Adipose tissue (tissue), 3 donors: ENCODE results near the gene SNRNP35. TPM values are rescaled to one million over a fixed set of nuclear protein-coding genes. Genes with fewer than 3 reads are reported as not detected.
A peak's percentile ranks its signal among the peaks of the same experiment; 100 is the strongest.
"Not testable (repeated sequence)": the region's sequence is repeated elsewhere in the genome, so short reads cannot be mapped to it uniquely, and the experiment has no call there.

ENCODE experiments used
- H3K27ac ChIP-seq: one replicate; pipeline ENCODE4 v1.5.1; 2013; ENCODE audit warnings: low read depth, low read length
- WGBS, 3 donors: extraction: QIAGEN DNeasy Blood & Tissue Kit; methylation state at CpG; one replicate each; pipeline ENCODE4 v1.1.7; 2013; 5-methylcytosine and 5-hydroxymethylcytosine counted together
- polyA plus RNA-seq, 3 donors: library from polyadenylated mRNA; stranded (reverse); fragments of 200-250 nt; gene quantifications; one replicate each; pipeline ENCODE4 v1.2.3, GENCODE V29; 2013
- donor health status: healthy with polysubstance abuse.
- donor health status: Bipolar disorder and iron deficiency.
- donor health status: healthy.

Gene SNRNP35, protein sequence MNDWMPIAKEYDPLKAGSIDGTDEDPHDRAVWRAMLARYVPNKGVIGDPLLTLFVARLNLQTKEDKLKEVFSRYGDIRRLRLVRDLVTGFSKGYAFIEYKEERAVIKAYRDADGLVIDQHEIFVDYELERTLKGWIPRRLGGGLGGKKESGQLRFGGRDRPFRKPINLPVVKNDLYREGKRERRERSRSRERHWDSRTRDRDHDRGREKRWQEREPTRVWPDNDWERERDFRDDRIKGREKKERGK
- 10 to 100 TPM; 10.5 to 23.8 (median 21.7) TPM for polyA plus RNA-seq

- H3K27ac ChIP-seq: peak within 1 kb of the TSS; percentile 92
- WGBS, 3 donors: 0 to 1% (median 0%) methylated on average over 48 of the region's 48 CpGs
Measured at GRCh38 chr12:123457980-123458779, at the start of gene SNRNP35. Gene SNRNP35, plus strand, starts transcription at chr12:123458139. Its CDS starts 7,402 bp downstream, at chr12:123465541.

- H3K27ac ChIP-seq: not testable (repeated sequence)
- WGBS, 3 donors: 94 to 97% (median 95%) methylated on average over 6 to 7 of the region's 7 CpGs
Measured at GRCh38 chr12:123408619-123409018, 49.3 kb upstream of the SNRNP35 start.

GRCh38 chr12:123409284-123410040 is 48.5 kb upstream of the SNRNP35 start:
- 90 to 92% (median 91%) methylated on average over 11 of the region's 11 CpGs for WGBS, 3 donors

DNA sequence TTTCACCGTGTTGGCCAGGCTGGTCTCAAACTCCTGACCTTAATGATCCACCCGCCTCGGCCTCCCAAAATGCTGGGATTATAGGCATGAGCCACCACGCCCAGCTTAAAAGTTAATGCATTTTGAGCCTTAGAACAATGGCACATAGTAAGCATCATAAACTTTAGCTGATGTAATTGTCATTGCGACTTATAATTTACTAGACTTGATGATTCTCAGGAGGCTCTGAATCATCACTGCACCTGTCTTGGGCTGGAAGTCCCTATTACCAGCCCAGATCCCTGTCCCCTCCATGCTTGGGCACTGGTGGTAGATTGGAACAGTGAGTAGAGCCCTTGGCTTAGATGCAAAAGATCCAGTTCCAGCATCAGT is 47.9 kb upstream of the SNRNP35 start:
- H3K27ac ChIP-seq: no peak overlapping the region
- 88 to 93% (median 91%) methylated on average over 5 of the region's 5 CpGs for WGBS, 3 donors

More at GRCh38 chr12:123409284-123410040, 48.5 kb upstream of the SNRNP35 start:
- not testable (repeated sequence) for H3K27ac ChIP-seq

- no peak overlapping the region for H3K27ac ChIP-seq
- whole genome bisulfite sequencing, 3 donors: 94 to 98% (median 95%) methylated on average over 1 to 2 of the region's 2 CpGs
Measured at GRCh38 chr12:123421314-123421713, 36.6 kb upstream of the SNRNP35 start.

GRCh38 chr12:123427036-123427769 is 30.7 kb upstream of the SNRNP35 start:
- 92 to 94% (median 93%) methylated on average over 8 of the region's 8 CpGs for whole genome bisulfite sequencing, 3 donors
- no peak overlapping the region for H3K27ac ChIP-seq

DNA sequence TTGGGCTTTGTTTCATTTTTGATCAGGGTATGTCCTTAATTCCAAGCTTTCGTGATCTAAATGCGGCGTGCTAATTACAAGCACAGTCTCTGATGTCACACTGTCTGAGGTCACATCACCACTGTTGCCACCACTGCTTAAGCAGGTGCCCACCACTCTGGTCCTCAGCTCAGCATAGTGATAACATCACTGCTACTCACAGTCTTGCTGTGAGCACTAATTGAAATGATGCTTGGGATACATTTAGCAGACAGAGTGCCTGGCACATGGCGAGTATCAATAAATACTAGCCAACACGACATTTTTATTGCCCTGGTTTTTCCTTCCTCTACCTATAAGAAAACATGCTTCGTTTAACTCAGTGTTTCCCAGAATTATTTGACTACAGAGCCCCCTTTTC is 29.3 kb upstream of the SNRNP35 start:
- H3K27ac ChIP-seq: no peak overlapping the region
- 77 to 90% (median 84%) methylated on average over 6 of the region's 6 CpGs for WGBS, 3 donors

DNA sequence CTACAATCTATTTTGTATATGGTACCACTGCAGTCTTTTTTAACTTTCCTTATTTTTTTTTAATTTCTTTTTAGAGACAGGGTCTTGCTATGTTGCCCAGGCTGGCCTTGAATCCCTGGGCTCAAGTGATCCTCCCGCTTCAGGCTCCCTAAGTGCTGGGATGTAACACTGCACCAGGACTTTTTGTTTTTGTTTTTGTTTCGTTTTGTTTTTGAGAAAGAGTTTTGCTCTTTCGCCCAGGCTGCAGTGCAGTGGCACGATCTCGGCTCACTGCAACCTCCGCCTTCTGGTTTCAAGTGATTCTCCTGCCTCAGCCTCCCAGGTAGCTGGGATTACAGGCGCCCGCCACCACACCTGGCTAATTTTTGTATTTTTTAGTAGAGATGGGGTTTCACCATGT is 28.8 kb upstream of the SNRNP35 start:
- not testable (repeated sequence) for H3K27ac ChIP-seq
- WGBS, 3 donors: 92 to 99% (median 96%) methylated on average over 8 of the region's 8 CpGs

- 55 to 78% (median 62%) methylated on average over 15 of the region's 15 CpGs for WGBS, 3 donors
- not testable (repeated sequence) for H3K27ac ChIP-seq
Measured at GRCh38 chr12:123431951-123432817, 25.8 kb upstream of the SNRNP35 start.

DNA sequence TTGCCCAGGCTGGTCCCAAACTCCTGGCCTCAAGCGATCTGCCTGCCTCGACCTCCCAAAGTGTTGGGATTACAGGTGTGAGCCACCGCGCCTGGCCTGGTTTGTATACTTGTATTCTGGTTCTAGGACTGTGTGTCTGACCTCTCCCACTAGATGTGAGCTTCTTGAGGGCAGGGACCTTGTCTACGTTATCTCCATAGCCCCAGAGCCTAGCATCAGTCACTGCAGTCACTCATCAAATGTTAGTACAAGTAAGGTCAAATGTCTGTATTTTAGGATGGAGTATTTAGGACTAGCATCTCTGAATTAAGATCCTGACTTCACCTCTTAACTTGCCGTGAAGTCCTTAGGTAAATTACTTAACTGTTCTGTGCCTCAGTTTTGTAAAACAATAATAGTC is 24.3 kb upstream of the SNRNP35 start:
- WGBS, 3 donors: 88 to 98% (median 95%) methylated on average over 6 of the region's 6 CpGs
- no peak overlapping the region for H3K27ac ChIP-seq

DNA sequence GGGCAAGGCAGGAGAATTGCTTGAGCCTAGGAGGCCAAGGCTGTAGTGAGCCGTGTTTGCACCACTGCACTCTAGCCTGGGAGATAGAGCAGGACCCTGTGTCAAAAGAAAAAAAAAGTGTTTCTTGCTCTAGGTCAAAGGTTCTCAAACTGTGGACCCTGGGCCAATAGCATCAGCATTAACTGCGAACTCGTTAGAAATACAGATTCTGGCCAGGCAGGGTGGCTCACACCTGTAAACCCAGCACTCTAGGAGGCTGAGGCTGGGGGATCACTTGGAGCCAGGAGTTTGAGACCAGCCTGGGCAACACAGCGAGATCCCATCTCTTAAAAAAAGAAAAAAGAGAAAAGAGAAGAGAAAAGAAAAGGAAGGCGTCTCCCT is 22.3 kb upstream of the SNRNP35 start:
- 31 to 54% (median 31%) methylated on average over 4 to 5 of the region's 5 CpGs for WGBS, 3 donors
- H3K27ac ChIP-seq: no peak overlapping the region

- peak within 1 kb of the TSS; percentile 81 for H3K27ac ChIP-seq
- WGBS, 3 donors: 0 to 1% (median 0%) methylated on average over 67 to 69 of the region's 69 CpGs
Measured at GRCh38 chr12:123436017-123436964, 21.6 kb upstream of the SNRNP35 start, which contains the start of gene RILPL2. Gene RILPL2, minus strand, starts transcription at chr12:123436684. Its CDS starts 264 bp downstream, at chr12:123436420.

- 85 to 90% (median 89%) methylated on average over 13 of the region's 13 CpGs for WGBS, 3 donors
- no peak overlapping the region for H3K27ac ChIP-seq
Measured at GRCh38 chr12:123441523-123442164, 16.3 kb upstream of the SNRNP35 start.

DNA sequence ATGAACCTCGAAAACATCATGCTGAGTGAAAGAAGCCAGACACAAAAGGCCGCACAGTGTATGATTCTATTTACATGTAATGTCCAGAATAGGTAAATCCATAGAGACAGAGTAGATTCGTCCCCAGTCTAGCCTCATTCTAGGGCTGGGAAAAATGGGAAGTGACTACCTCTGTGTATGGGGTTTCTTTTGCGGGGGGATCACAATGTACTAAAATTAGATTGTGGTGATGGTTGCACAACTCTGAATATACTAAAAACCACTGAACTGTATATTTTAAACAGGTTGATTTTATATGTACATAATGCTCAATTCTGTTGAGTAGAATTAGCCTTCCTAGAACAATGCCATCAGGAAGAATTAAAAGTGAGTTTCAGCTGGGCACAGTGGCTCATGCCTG is 15.2 kb upstream of the SNRNP35 start:
- H3K27ac ChIP-seq: no peak overlapping the region
- WGBS, 3 donors: 66 to 88% (median 72%) methylated on average over 3 to 4 of the region's 4 CpGs

GRCh38 chr12:123444092-123445026 is 13.6 kb upstream of the SNRNP35 start:
- no peak overlapping the region for H3K27ac ChIP-seq
- 50 to 83% (median 51%) methylated on average over 8 of the region's 8 CpGs for WGBS, 3 donors
